Thyroid gland (tissue), 4 donors: ENCODE measurements around the gene NCBP2.

Experiments used
- POLR2A ChIP-seq, 2 donors: fragments of 450-650 bp; IDR thresholded peaks; one replicate each; pipeline ENCODE4 v1.6.1; 2017; ENCODE audit warnings: antibody characterized with exemption in 2 of 2, mild to moderate bottlenecking in 2 of 2, moderate library complexity in 1 of 2
- TF ChIP-seq, protein P1 (sequence below), 6 experiments: fragments of 200-600 bp in 3 of 6; fragments of 450-650 bp in 3 of 6; sonication (generic) in 3 of 6; IDR thresholded peaks; one replicate each; pipeline ENCODE4 v1.5.1; 2016 to 2019; ENCODE audit warnings: antibody characterized with exemption in 6 of 6, mild to moderate bottlenecking in 2 of 6, inconsistent platforms in 1 of 6, moderate library complexity in 1 of 6

DNA sequence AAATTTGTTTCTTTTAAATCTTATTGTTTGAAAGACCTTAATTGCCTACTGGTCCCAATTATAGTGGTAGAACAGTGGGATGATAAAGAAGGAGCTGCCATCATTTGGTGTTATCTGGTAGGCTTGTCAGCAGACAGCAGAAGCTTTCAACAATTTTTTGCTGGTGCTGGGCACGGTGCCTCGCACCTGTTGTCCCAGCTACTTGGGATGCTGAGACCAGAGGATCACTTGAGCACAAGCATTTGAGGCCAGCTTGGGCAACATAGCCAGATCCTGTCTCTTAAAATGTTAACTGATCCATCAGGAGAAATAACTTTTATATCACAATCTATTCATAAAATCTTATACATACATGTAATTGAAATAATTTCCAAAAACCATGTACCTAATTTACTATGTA lies 38.6 kb downstream of the NCBP2 start:
- TF ChIP-seq POLR2A (IDR thresholded peaks at IDR 0.05), result no peak
- TF ChIP-seq, protein P1, sequence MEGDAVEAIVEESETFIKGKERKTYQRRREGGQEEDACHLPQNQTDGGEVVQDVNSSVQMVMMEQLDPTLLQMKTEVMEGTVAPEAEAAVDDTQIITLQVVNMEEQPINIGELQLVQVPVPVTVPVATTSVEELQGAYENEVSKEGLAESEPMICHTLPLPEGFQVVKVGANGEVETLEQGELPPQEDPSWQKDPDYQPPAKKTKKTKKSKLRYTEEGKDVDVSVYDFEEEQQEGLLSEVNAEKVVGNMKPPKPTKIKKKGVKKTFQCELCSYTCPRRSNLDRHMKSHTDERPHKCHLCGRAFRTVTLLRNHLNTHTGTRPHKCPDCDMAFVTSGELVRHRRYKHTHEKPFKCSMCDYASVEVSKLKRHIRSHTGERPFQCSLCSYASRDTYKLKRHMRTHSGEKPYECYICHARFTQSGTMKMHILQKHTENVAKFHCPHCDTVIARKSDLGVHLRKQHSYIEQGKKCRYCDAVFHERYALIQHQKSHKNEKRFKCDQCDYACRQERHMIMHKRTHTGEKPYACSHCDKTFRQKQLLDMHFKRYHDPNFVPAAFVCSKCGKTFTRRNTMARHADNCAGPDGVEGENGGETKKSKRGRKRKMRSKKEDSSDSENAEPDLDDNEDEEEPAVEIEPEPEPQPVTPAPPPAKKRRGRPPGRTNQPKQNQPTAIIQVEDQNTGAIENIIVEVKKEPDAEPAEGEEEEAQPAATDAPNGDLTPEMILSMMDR (IDR thresholded peaks at IDR 0.05), result no peak
